HepG2 (cell line): ENCODE measurements around the gene MRPL38. TPM values are rescaled to one million over a fixed set of nuclear protein-coding genes. Genes with fewer than 3 reads are reported as not detected.
A peak's percentile ranks its signal among the peaks of the same experiment; 100 is the strongest.

ENCODE experiments used
- ADNP ChIP-seq: sonication (generic); formaldehyde crosslinking; IDR thresholded peaks from 2 replicates; pipeline ENCODE4 v1.4.0; 2020; ENCODE audit warnings: missing genetic modification reagents
- BCL6 ChIP-seq: IDR thresholded peaks from 2 replicates; pipeline ENCODE4 v1.6.1; 2016; ENCODE audit warnings: missing genetic modification reagents, missing compliant biosample characterization
- CTCF ChIP-seq: sonication (generic); formaldehyde crosslinking; IDR thresholded peaks from 2 replicates; pipeline ENCODE4 v1.5.0; 2020; ENCODE audit warnings: mild to moderate bottlenecking, missing genetic modification reagents, moderate library complexity
- HNF4A ChIP-seq: sonication (generic); formaldehyde crosslinking; IDR thresholded peaks from 2 replicates; pipeline ENCODE4 v1.4.0; 2020; ENCODE audit warnings: missing genetic modification reagents
- ISL2 ChIP-seq: sonication (generic); formaldehyde crosslinking; IDR thresholded peaks from 2 replicates; pipeline ENCODE4 v1.5.0; 2020; ENCODE audit warnings: missing genetic modification reagents
- KIAA2018 ChIP-seq: sonication (generic); formaldehyde crosslinking; IDR thresholded peaks from 2 replicates; pipeline ENCODE4 v1.5.0; 2020; ENCODE audit warnings: mild to moderate bottlenecking, missing genetic modification reagents, borderline replicate concordance
- NR2C2 ChIP-seq: sonication (generic); formaldehyde crosslinking; IDR thresholded peaks from 2 replicates; pipeline ENCODE4 v1.4.0; 2020; ENCODE audit warnings: missing genetic modification reagents, mild to moderate bottlenecking, moderate library complexity, borderline replicate concordance
- PHF21A ChIP-seq: sonication (generic); formaldehyde crosslinking; IDR thresholded peaks from 2 replicates; pipeline ENCODE4 v1.5.0; 2020; ENCODE audit warnings: mild to moderate bottlenecking, missing genetic modification reagents
- RFXANK ChIP-seq: IDR thresholded peaks from 2 replicates; pipeline ENCODE4 v1.6.1; 2016
- SNRNP70 ChIP-seq: fragments of 200-400 bp; formaldehyde crosslinking; IDR thresholded peaks from 2 replicates; pipeline ENCODE4 v1.6.1; 2017; ENCODE audit warnings: mild to moderate bottlenecking, low read depth, low read length, moderate library complexity
- ZC3H4 ChIP-seq: sonication (generic); formaldehyde crosslinking; IDR thresholded peaks from 2 replicates; pipeline ENCODE4 v1.4.0; 2020; ENCODE audit warnings: missing genetic modification reagents, borderline replicate concordance
- ZFP36 ChIP-seq: fragments of 150-350 bp; IDR thresholded peaks from 2 replicates; pipeline ENCODE4 v1.6.1; 2018; ENCODE audit warnings: borderline replicate concordance, low read length, low read depth; ENCODE audit not compliant: partially characterized antibody
- ZFP82 ChIP-seq: sonication (generic); formaldehyde crosslinking; IDR thresholded peaks from 2 replicates; pipeline ENCODE4 v1.5.1; 2020; ENCODE audit warnings: mild to moderate bottlenecking, missing genetic modification reagents, borderline replicate concordance
- ZMAT3 ChIP-seq: sonication (generic); formaldehyde crosslinking; conservative IDR thresholded peaks from 2 replicates; pipeline ENCODE4 v1.7.0; 2021; ENCODE audit warnings: missing genetic modification reagents
- ZNF564 ChIP-seq: sonication (generic); formaldehyde crosslinking; IDR thresholded peaks from 2 replicates; pipeline ENCODE4 v1.8.1; 2023; ENCODE audit warnings: mild to moderate bottlenecking, missing genetic modification reagents
- polyA plus RNA-seq, 8 experiments: library from polyadenylated mRNA; depleted of rRNA in 3 of 8; stranded (reverse) in 7 of 8; unstranded in 1 of 8; fragments of >200 nt; fragmentation: Illumina TruSeq in 4 of 8; extraction: Trizol in 4 of 8; gene quantifications; 2 replicates each; pipeline versions ENCODE4 v1.2.1 to v1.2.3, GENCODE V29; 2011 to 2016; ENCODE audit warnings: low read depth in 4 of 8, missing spikeins in 1 of 8, mixed read lengths in 1 of 8; ENCODE audit not compliant: insufficient read depth in 1 of 8
- total RNA-seq, 5 experiments: library from RNA; depleted of rRNA; stranded (reverse); fragments of >200 nt; fragmentation: Illumina TruSeq; extraction: Trizol; gene quantifications; 2 replicates each; pipeline ENCODE4 v1.2.3, GENCODE V29; 2016; ENCODE audit warnings: low read depth in 1 of 5
- TF ChIP-seq, protein P1 (sequence below): sonication (generic); formaldehyde crosslinking; IDR thresholded peaks from 2 replicates; pipeline ENCODE4 v1.4.0; 2020; ENCODE audit warnings: missing genetic modification reagents

MRPL38 gene
- total and polyA plus RNA-seq, 2 of the 13 experiments (the other 11 are each of a cell fraction or from before 2014, with no cell fraction given) = 83.7 to 125 TPM

DNA sequence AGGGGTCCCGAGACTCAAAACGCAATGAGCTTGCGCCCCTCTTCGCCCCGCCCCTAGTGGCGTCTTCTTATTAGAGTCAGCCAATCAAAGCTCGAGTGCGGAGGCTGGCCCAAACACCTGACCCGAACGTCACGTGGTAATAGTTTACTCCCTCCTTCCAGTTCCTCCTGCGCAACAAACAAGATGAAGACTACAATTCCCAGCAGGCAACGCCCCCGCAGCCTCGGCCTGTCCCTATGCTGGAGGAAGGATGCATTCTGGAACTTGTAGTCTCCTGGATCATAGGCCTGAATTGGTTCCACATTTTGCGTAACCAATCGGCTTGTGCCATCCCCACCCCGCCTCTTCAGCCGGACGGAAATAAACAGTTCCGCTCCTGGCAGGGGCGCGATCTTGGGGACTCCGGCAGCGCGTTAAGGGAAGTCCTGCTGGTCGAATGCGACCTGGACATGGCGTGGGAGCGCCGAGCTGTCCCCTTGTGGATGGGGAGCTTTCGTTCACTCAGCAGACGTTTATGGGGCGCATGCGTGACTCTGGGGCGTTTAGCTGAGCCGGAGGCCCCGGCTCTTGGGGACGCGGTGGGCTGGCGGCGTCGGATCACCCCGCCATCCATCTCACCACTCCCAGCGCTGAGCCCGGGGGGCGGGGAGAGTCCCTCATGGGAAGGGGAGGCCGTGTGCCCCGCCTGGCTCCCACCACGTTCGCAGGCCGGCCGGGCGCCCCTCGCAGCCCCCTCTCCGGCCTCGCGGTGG, 49.2 kb downstream of the MRPL38 start, which contains the start of gene WBP2 (continued):
- TF ChIP-seq KIAA2018 (0 out of 2 replicates have a peak, but pooled peaks have one; percentile 38), SNRNP70 (no peak), ZNF564 (no peak), ADNP (CRISPR knock-in tag) (no peak), ZFP82 (CRISPR knock-in tag) (peak; percentile 78; the same call in 1 of the 2 replicates), ISL2 (CRISPR knock-in tag) (peak; percentile 14), NR2C2 (peak; percentile 87), ZMAT3 (CRISPR knock-in tag) (peak; percentile 85; the same call in 1 of the 2 replicates), CTCF (CRISPR knock-in tag) (no peak; the same call in 1 of the 2 replicates), ZFP36 (no peak), ZC3H4 (no peak), PHF21A (peak; percentile 97), RFXANK (no peak; the same call in 1 of the 2 replicates), HNF4A (CRISPR knock-in tag) (0 out of 2 replicates have a peak, but pooled peaks have one; percentile 4), BCL6 (peak; percentile 53)
- TF ChIP-seq, protein P1, sequence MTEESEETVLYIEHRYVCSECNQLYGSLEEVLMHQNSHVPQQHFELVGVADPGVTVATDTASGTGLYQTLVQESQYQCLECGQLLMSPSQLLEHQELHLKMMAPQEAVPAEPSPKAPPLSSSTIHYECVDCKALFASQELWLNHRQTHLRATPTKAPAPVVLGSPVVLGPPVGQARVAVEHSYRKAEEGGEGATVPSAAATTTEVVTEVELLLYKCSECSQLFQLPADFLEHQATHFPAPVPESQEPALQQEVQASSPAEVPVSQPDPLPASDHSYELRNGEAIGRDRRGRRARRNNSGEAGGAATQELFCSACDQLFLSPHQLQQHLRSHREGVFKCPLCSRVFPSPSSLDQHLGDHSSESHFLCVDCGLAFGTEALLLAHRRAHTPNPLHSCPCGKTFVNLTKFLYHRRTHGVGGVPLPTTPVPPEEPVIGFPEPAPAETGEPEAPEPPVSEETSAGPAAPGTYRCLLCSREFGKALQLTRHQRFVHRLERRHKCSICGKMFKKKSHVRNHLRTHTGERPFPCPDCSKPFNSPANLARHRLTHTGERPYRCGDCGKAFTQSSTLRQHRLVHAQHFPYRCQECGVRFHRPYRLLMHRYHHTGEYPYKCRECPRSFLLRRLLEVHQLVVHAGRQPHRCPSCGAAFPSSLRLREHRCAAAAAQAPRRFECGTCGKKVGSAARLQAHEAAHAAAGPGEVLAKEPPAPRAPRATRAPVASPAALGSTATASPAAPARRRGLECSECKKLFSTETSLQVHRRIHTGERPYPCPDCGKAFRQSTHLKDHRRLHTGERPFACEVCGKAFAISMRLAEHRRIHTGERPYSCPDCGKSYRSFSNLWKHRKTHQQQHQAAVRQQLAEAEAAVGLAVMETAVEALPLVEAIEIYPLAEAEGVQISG (CRISPR knock-in tag) = peak; percentile 90
